Kidney epithelial cell (primary cell): ENCODE data around the gene VASN. TPM values are rescaled to one million over a fixed set of nuclear protein-coding genes. Genes with fewer than 3 reads are reported as not detected.

Experiments
- DNase-seq: peaks from one replicate; pipeline ENCODE4 v3.0.0-alpha.2; 2010; ENCODE audit warnings: low read depth
- H3K27me3 ChIP-seq: 2 replicates; pipeline ENCODE4 v1.6.0; 2011; ENCODE audit warnings: low read length; ENCODE audit not compliant: control insufficient read depth, insufficient read depth
- H3K36me3 ChIP-seq: 2 replicates; pipeline ENCODE4 v1.5.1; 2011; ENCODE audit warnings: low read length; ENCODE audit not compliant: control insufficient read depth, insufficient read depth
- H3K4me3 ChIP-seq: 2 replicates; pipeline ENCODE4 v1.5.1; 2011; ENCODE audit warnings: low read depth, mild to moderate bottlenecking, control low read depth, low read length
- CTCF ChIP-seq: IDR thresholded peaks from 2 replicates; pipeline ENCODE4 v1.5.1; 2011; ENCODE audit warnings: mild to moderate bottlenecking, moderate library complexity, low read length, control low read depth, inconsistent platforms; ENCODE audit not compliant: insufficient read depth, poor library complexity, severe bottlenecking
- total RNA-seq: library from RNA; depleted of rRNA; stranded (reverse); fragments of >200 nt; gene quantifications from 2 replicates; pipeline ENCODE4 v1.2.3, GENCODE V29; 2015

The VASN gene
- total RNA-seq, 1 donor from 2014 or later = 60.4 TPM

GRCh38 chr16:4351880-4352279, 19.8 kb upstream of the VASN start:
- H3K4me3 ChIP-seq = no peak overlapping the region
- H3K27me3 ChIP-seq = no peaks in the 10 kb centered on the region
- H3K36me3 ChIP-seq = no peaks in the 10 kb centered on the region
- TF ChIP-seq CTCF = no peak
- no peak for DNase-seq

- no peak overlapping the region for H3K4me3 ChIP-seq
- no peak for TF ChIP-seq CTCF
These were observed 18.8 kb upstream of the VASN start for GRCh38 chr16:4352843-4353242.

GRCh38 chr16:4353675-4354074, 18.0 kb upstream of the VASN start:
- Histone ChIP-seq H3K4me3 (no peak overlapping the region), H3K36me3 (no peaks in the 10 kb centered on the region), H3K27me3 (no peaks in the 10 kb centered on the region)
- TF ChIP-seq CTCF = no peak
- DNase-seq = no peak

More at GRCh38 chr16:4352843-4353242, 18.8 kb upstream of the VASN start:
- DNase-seq = no peak
- Histone ChIP-seq H3K27me3 (no peaks in the 10 kb centered on the region), H3K36me3 (no peaks in the 10 kb centered on the region)

- DNase-seq = no peak
- H3K4me3 ChIP-seq = no peak overlapping the region
- H3K27me3 ChIP-seq = no peaks in the 10 kb centered on the region
- H3K36me3 ChIP-seq = no peaks in the 10 kb centered on the region
- no peak for TF ChIP-seq CTCF
These were observed 16.9 kb upstream of the VASN start for GRCh38 chr16:4354512-4355409.

GRCh38 chr16:4356820-4357219, 14.8 kb upstream of the VASN start:
- Histone ChIP-seq H3K36me3 (peaks cover 1% of the 10 kb centered on the region), H3K4me3 (no peak overlapping the region), H3K27me3 (no peaks in the 10 kb centered on the region)
- no peak for TF ChIP-seq CTCF
- DNase-seq = no peak

GRCh38 chr16:4358236-4358635, 13.4 kb upstream of the VASN start:
- no peak for TF ChIP-seq CTCF
- Histone ChIP-seq H3K4me3 (no peak overlapping the region), H3K27me3 (no peaks in the 10 kb centered on the region), H3K36me3 (peaks cover 1% of the 10 kb centered on the region)
- no peak for DNase-seq
